ENCODE data around the gene TBL1X.

TBL1X gene

GRCh38 chrX:9569876-9570301 lies 105.0 kb downstream of the TBL1X start:
- H3K27ac ChIP-seq, result no peak overlapping the region
- no peak overlapping the region for H3K4me3 ChIP-seq

- no peak overlapping the region for H3K4me3 ChIP-seq
- no peak overlapping the region for H3K27ac ChIP-seq
Measured at GRCh38 chrX:9573282-9574106, 108.6 kb downstream of the TBL1X start.

GRCh38 chrX:9576059-9576458 lies 111.2 kb downstream of the TBL1X start:
- no peak overlapping the region for H3K27ac ChIP-seq
- no peak overlapping the region for H3K4me3 ChIP-seq

GRCh38 chrX:9577555-9577954 lies 112.7 kb downstream of the TBL1X start:
- Histone ChIP-seq H3K4me3 (no peak overlapping the region), H3K27ac (no peak overlapping the region)

- no peak overlapping the region for H3K27ac ChIP-seq
- H3K4me3 ChIP-seq, result no peak overlapping the region
Measured at GRCh38 chrX:9578083-9578779, 113.4 kb downstream of the TBL1X start.

- Histone ChIP-seq H3K27ac (no peak overlapping the region), H3K4me3 (no peak overlapping the region)
Measured at GRCh38 chrX:9581771-9582385, 117.0 kb downstream of the TBL1X start.

GRCh38 chrX:9582956-9583355 lies 118.1 kb downstream of the TBL1X start:
- H3K27ac ChIP-seq, result no peak overlapping the region

GRCh38 chrX:9586992-9587392 lies 122.1 kb downstream of the TBL1X start:
- H3K4me3 ChIP-seq, result no peak overlapping the region
- no peak overlapping the region for H3K27ac ChIP-seq

More at GRCh38 chrX:9582956-9583355, 118.1 kb downstream of the TBL1X start:
- H3K4me3 ChIP-seq, result no peak overlapping the region

- no peak overlapping the region for H3K27ac ChIP-seq
- H3K4me3 ChIP-seq, result no peak overlapping the region
Measured at GRCh38 chrX:9587642-9588041, 122.8 kb downstream of the TBL1X start.

GRCh38 chrX:9591496-9591895 lies 126.6 kb downstream of the TBL1X start:
- Histone ChIP-seq H3K4me3 (no peak overlapping the region), H3K27ac (no peak overlapping the region)

GRCh38 chrX:9593756-9594155 lies 128.9 kb downstream of the TBL1X start:
- H3K27ac ChIP-seq, result no peak overlapping the region
- no peak overlapping the region for H3K4me3 ChIP-seq

- no peak overlapping the region for H3K27ac ChIP-seq
- H3K4me3 ChIP-seq, result no peak overlapping the region
Measured at GRCh38 chrX:9595174-9595573, 130.3 kb downstream of the TBL1X start.

- no peak overlapping the region for H3K27ac ChIP-seq
Measured at GRCh38 chrX:9596837-9597236, 132.0 kb downstream of the TBL1X start.

GRCh38 chrX:9597361-9598035 lies 132.6 kb downstream of the TBL1X start:
- no peak overlapping the region for H3K4me3 ChIP-seq
- no peak overlapping the region for H3K27ac ChIP-seq

More at GRCh38 chrX:9596837-9597236, 132.0 kb downstream of the TBL1X start:
- no peak overlapping the region for H3K4me3 ChIP-seq

- Histone ChIP-seq H3K27ac (no peak overlapping the region), H3K4me3 (no peak overlapping the region)
Measured at GRCh38 chrX:9598344-9598743, 133.5 kb downstream of the TBL1X start.

GRCh38 chrX:9604111-9604907 lies 139.5 kb downstream of the TBL1X start:
- Histone ChIP-seq H3K4me3 (no peak overlapping the region), H3K27ac (no peak overlapping the region)

GRCh38 chrX:9604908-9605306 lies 140.0 kb downstream of the TBL1X start:
- H3K4me3 ChIP-seq, result no peak overlapping the region
- no peak overlapping the region for H3K27ac ChIP-seq

GRCh38 chrX:9605484-9605883 lies 140.6 kb downstream of the TBL1X start:
- H3K27ac ChIP-seq, result no peak overlapping the region
- H3K4me3 ChIP-seq, result no peak overlapping the region

- Histone ChIP-seq H3K4me3 (no peak overlapping the region), H3K27ac (no peak overlapping the region)
Measured at GRCh38 chrX:9606971-9607370, 142.1 kb downstream of the TBL1X start.
